HEK293 (cell line): ENCODE data around the gene NCBP2.

Source experiments
- CTCF ChIA-PET: fragments of 350-600 bp; formaldehyde crosslinking; extraction: SDS; loops from one replicate; lab custom pipeline; 2021; ENCODE audit warnings: antibody characterized with exemption; lab: Yijun Ruan, JAX
- POLR2A ChIA-PET: fragments of 300-600 bp; formaldehyde crosslinking; extraction: SDS; loops from one replicate; lab custom pipeline; 2020; ENCODE audit warnings: antibody characterized with exemption, inconsistent platforms; lab: Yijun Ruan, JAX
- H3K27ac ChIP-seq: fragments of 200-500 bp; sonication (Bioruptor generic); 2 replicates; pipeline ENCODE4 v1.5.1; 2014; ENCODE audit warnings: low read depth, low read length, control low read depth, inconsistent platforms; ENCODE audit errors: extremely low read depth
- H3K36me3 ChIP-seq, 2 experiments: fragments of 200-500 bp in 1 of 2; sonication (Bioruptor generic) in 1 of 2; 1 replicate in 1 of 2; 2 replicates in 1 of 2; pipeline ENCODE4 v1.5.1; 2014 to 2017; ENCODE audit warnings: inconsistent platforms in 2 of 2, low read length in 2 of 2; ENCODE audit not compliant: control insufficient read depth in 2 of 2, insufficient read depth in 1 of 2
- H3K4me1 ChIP-seq: fragments of 200-500 bp; sonication (Bioruptor generic); 2 replicates; pipeline ENCODE4 v1.5.1; 2014; ENCODE audit warnings: mild to moderate bottlenecking, low read length, inconsistent platforms; ENCODE audit not compliant: control insufficient read depth, insufficient read depth
- H3K4me3 ChIP-seq: 2 replicates; pipeline ENCODE4 v1.5.1; 2011; ENCODE audit warnings: low read depth, mild to moderate bottlenecking, control low read depth, low read length, moderate library complexity
- H3K9me3 ChIP-seq: fragments of 200-500 bp; sonication (Bioruptor generic); 2 replicates; pipeline ENCODE4 v1.5.1; 2014; ENCODE audit warnings: low read depth, low read length, inconsistent platforms; ENCODE audit not compliant: control insufficient read depth, insufficient read depth
- EGR2 ChIP-seq: fragments of 450-650 bp; formaldehyde crosslinking; IDR thresholded peaks from 2 replicates; pipeline ENCODE4 v1.5.1; 2016; ENCODE audit warnings: low read depth, missing biosample characterization, missing genetic modification characterization
- GFI1B ChIP-seq: fragments of 450-650 bp; formaldehyde crosslinking; IDR thresholded peaks from 2 replicates; pipeline ENCODE4 v1.5.1; 2016; ENCODE audit warnings: missing biosample characterization, missing genetic modification characterization
- GLIS1 ChIP-seq: fragments of 450-650 bp; formaldehyde crosslinking; IDR thresholded peaks from 2 replicates; pipeline ENCODE4 v1.5.1; 2016; ENCODE audit warnings: missing biosample characterization, missing genetic modification characterization
- KLF10 ChIP-seq: fragments of 450-650 bp; IDR thresholded peaks from 2 replicates; pipeline ENCODE4 v1.5.1; 2018; ENCODE audit warnings: missing biosample characterization, mild to moderate bottlenecking, missing genetic modification characterization
- PBX3 ChIP-seq: sonication (generic); formaldehyde crosslinking; IDR thresholded peaks from 2 replicates; pipeline ENCODE4 v1.8.1; 2022; ENCODE audit warnings: mild to moderate bottlenecking, moderate library complexity, missing genetic modification reagents
- PRDM1 ChIP-seq: fragments of 450-650 bp; formaldehyde crosslinking; IDR thresholded peaks from 2 replicates; pipeline ENCODE4; 2016; ENCODE audit warnings: missing biosample characterization, missing genetic modification characterization
- ZBTB17 ChIP-seq: fragments of 450-650 bp; formaldehyde crosslinking; IDR thresholded peaks from 2 replicates; pipeline ENCODE4 v1.5.1; 2016; ENCODE audit warnings: missing biosample characterization, missing genetic modification characterization
- ZBTB26 ChIP-seq: fragments of 450-650 bp; formaldehyde crosslinking; optimal IDR thresholded peaks from 2 replicates; pipeline ENCODE3; 2016; ENCODE audit warnings: missing biosample characterization, mild to moderate bottlenecking, missing genetic modification characterization
- ZBTB44 ChIP-seq: fragments of 450-650 bp; IDR thresholded peaks from 2 replicates; pipeline ENCODE4 v1.5.1; 2018; ENCODE audit warnings: missing biosample characterization, mild to moderate bottlenecking, missing genetic modification characterization
- ZNF10 ChIP-seq: fragments of 450-650 bp; formaldehyde crosslinking; IDR thresholded peaks from 2 replicates; pipeline ENCODE4 v1.5.1; 2017; ENCODE audit warnings: missing biosample characterization, missing genetic modification characterization
- ZNF121 ChIP-seq: fragments of 450-650 bp; formaldehyde crosslinking; IDR thresholded peaks from 2 replicates; pipeline ENCODE4 v1.5.1; 2016; ENCODE audit warnings: missing biosample characterization, missing genetic modification characterization
- ZNF148 ChIP-seq: fragments of 450-650 bp; formaldehyde crosslinking; IDR thresholded peaks from 2 replicates; pipeline ENCODE4 v1.5.0; 2017; ENCODE audit warnings: missing biosample characterization, missing genetic modification characterization, borderline replicate concordance
- ZNF174 ChIP-seq: fragments of 450-650 bp; formaldehyde crosslinking; IDR thresholded peaks from 2 replicates; pipeline ENCODE4 v1.5.0; 2017; ENCODE audit warnings: missing biosample characterization, mild to moderate bottlenecking, missing genetic modification characterization
- ZNF2 ChIP-seq: fragments of 450-650 bp; formaldehyde crosslinking; IDR thresholded peaks from 2 replicates; pipeline ENCODE4 v1.5.1; 2016; ENCODE audit warnings: missing biosample characterization, missing genetic modification characterization
- ZNF24 ChIP-seq: fragments of 450-650 bp; formaldehyde crosslinking; IDR thresholded peaks from 2 replicates; pipeline ENCODE4 v1.5.1; 2016; ENCODE audit warnings: missing biosample characterization, missing genetic modification characterization
- ZNF26 ChIP-seq: fragments of 450-650 bp; formaldehyde crosslinking; IDR thresholded peaks from 2 replicates; pipeline ENCODE4 v1.5.1; 2016; ENCODE audit warnings: missing biosample characterization, missing genetic modification characterization
- ZNF302 ChIP-seq: fragments of 450-650 bp; formaldehyde crosslinking; IDR thresholded peaks from 2 replicates; pipeline ENCODE4 v1.5.1; 2016; ENCODE audit warnings: missing biosample characterization, missing genetic modification characterization, low read depth
- ZNF449 ChIP-seq: fragments of 450-650 bp; formaldehyde crosslinking; IDR thresholded peaks from 2 replicates; pipeline ENCODE4 v1.5.1; 2017; ENCODE audit warnings: missing biosample characterization, mild to moderate bottlenecking, missing genetic modification characterization, moderate library complexity
- ZNF501 ChIP-seq: fragments of 450-650 bp; formaldehyde crosslinking; IDR thresholded peaks from 2 replicates; pipeline ENCODE4 v1.5.1; 2016; ENCODE audit warnings: missing biosample characterization, missing genetic modification characterization
- ZNF560 ChIP-seq: fragments of 450-650 bp; formaldehyde crosslinking; IDR thresholded peaks from 2 replicates; pipeline ENCODE4 v1.5.1; 2017; ENCODE audit warnings: missing biosample characterization, missing genetic modification characterization, borderline replicate concordance
- ZNF610 ChIP-seq: fragments of 450-650 bp; formaldehyde crosslinking; IDR thresholded peaks from 2 replicates; pipeline ENCODE4 v1.5.1; 2016; ENCODE audit warnings: missing biosample characterization, missing genetic modification characterization, borderline replicate concordance
- ZNF623 ChIP-seq: fragments of 450-650 bp; formaldehyde crosslinking; IDR thresholded peaks from 2 replicates; pipeline ENCODE4 v1.5.1; 2016; ENCODE audit warnings: missing biosample characterization, missing genetic modification characterization
- ZNF626 ChIP-seq: fragments of 450-650 bp; sonication (Bioruptor Pico); formaldehyde crosslinking; IDR thresholded peaks from 2 replicates; pipeline ENCODE4 v1.5.1; 2018; ENCODE audit warnings: missing biosample characterization, missing genetic modification characterization, inconsistent platforms
- ZNF658 ChIP-seq: fragments of 450-650 bp; formaldehyde crosslinking; IDR thresholded peaks from 2 replicates; pipeline ENCODE4; 2016; ENCODE audit warnings: missing biosample characterization, missing genetic modification characterization
- ZNF660 ChIP-seq: fragments of 450-650 bp; IDR thresholded peaks from 2 replicates; pipeline ENCODE4 v1.5.1; 2018; ENCODE audit warnings: missing biosample characterization, mild to moderate bottlenecking, missing genetic modification characterization
- ZNF670 ChIP-seq: fragments of 450-650 bp; formaldehyde crosslinking; IDR thresholded peaks from 2 replicates; pipeline ENCODE4 v1.5.1; 2016; ENCODE audit warnings: missing biosample characterization, missing genetic modification characterization, low read depth
- ZSCAN30 ChIP-seq: fragments of 450-650 bp; IDR thresholded peaks from 2 replicates; pipeline ENCODE4 v1.5.1; 2018; ENCODE audit warnings: missing biosample characterization, mild to moderate bottlenecking, missing genetic modification characterization, moderate library complexity

The NCBP2 gene

GRCh38 chr3:196942226-196942914 lies at the start of gene NCBP2:
TSS of gene NCBP2 (minus strand) at chr3:196942528. CDS start at chr3:196942503, 25 bp downstream.
- H3K4me1 ChIP-seq = no peaks in the 10 kb centered on the region
- CTCF ChIA-PET = interaction anchor here (0.6 to 1.8 kb wide), 4 partner anchors 10 to 257 kb away, joined by 3 to 9 read pairs (median 6); no protein-coding TSS in a partner anchor
- POLR2A ChIA-PET = interaction anchor here (0.7 to 2.6 kb wide), 7 partner anchors 9 to 203 kb away, joined by 3 to 24 read pairs (median 3); partner anchors contain the start of genes PAK2 and SENP5
- peak within 1 kb of the TSS; percentile 67 for H3K27ac ChIP-seq
- peaks cover 0 to 36% of the 10 kb centered on the region in 2 experiments; a peak in 2 of 3 replicates for H3K36me3 ChIP-seq
- peak within 1 kb of the TSS; percentile 91 for H3K4me3 ChIP-seq
- no peaks in the 10 kb centered on the region for H3K9me3 ChIP-seq
- no peak for TF ChIP-seq KLF10 (tag by site-specific recombination)
- TF ChIP-seq ZNF2 (tag by site-specific recombination) = peak; percentile 98
- peak; percentile 61; the same call in 1 of the 2 replicates for TF ChIP-seq ZSCAN30 (tag by site-specific recombination)
- TF ChIP-seq ZNF24 (tag by site-specific recombination) = peak; percentile 53
- peak; percentile 54 for TF ChIP-seq ZNF501 (tag by site-specific recombination)
- 0 out of 2 replicates have a peak, but pooled peaks have one; percentile 28 for TF ChIP-seq ZNF449 (tag by site-specific recombination)
- TF ChIP-seq EGR2 (tag by site-specific recombination) = peak; percentile 58
- no peak for TF ChIP-seq ZNF10 (tag by site-specific recombination)
- TF ChIP-seq ZNF26 (tag by site-specific recombination) = no peak
- 0 out of 2 replicates have a peak, but pooled peaks have one; percentile 60 for TF ChIP-seq ZNF610
- TF ChIP-seq ZNF626 = no peak
- TF ChIP-seq ZNF658 (tag by site-specific recombination) = no peak
- no peak for TF ChIP-seq ZNF670 (tag by site-specific recombination)
- TF ChIP-seq PBX3 = peak; percentile 34; the same call in 1 of the 2 replicates
- TF ChIP-seq ZNF148 (tag by site-specific recombination) = no peak
- TF ChIP-seq ZNF623 (tag by site-specific recombination) = no peak
- peak; percentile 39; the same call in 1 of the 2 replicates for TF ChIP-seq GLIS1
- no peak for TF ChIP-seq ZNF174 (tag by site-specific recombination)
- TF ChIP-seq ZNF121 = 0 out of 2 replicates have a peak, but pooled peaks have one; percentile 17
- peak; percentile 86 for TF ChIP-seq ZBTB17 (tag by site-specific recombination)
- TF ChIP-seq GFI1B = no peak
- TF ChIP-seq ZBTB44 (tag by site-specific recombination) = no peak
- TF ChIP-seq ZNF560 (tag by site-specific recombination) = no peak
- no peak for TF ChIP-seq ZNF302 (tag by site-specific recombination)
- TF ChIP-seq PRDM1 (tag by site-specific recombination) = no peak
- TF ChIP-seq ZNF660 (tag by site-specific recombination) = peak; percentile 85; the same call in 1 of the 2 replicates
- TF ChIP-seq ZBTB26 = peak; percentile 96
